Gastroesophageal sphincter (tissue), 3 donors: ENCODE results near the gene NR0B2.

Experiments used
- CTCF ChIP-seq, 4 experiments: fragments of 200-600 bp in 2 of 4; fragments of 450-650 bp in 2 of 4; sonication (generic) in 1 of 4; IDR thresholded peaks; one replicate each; pipeline ENCODE4 v1.5.1; 2017 to 2019; ENCODE audit warnings: antibody characterized with exemption in 4 of 4, mild to moderate bottlenecking in 2 of 4, moderate library complexity in 2 of 4
- POLR2A ChIP-seq, 2 donors: fragments of 450-650 bp; IDR thresholded peaks; one replicate each; pipeline ENCODE4 v1.6.1; 2017; ENCODE audit warnings: antibody characterized with exemption in 2 of 2, mild to moderate bottlenecking in 2 of 2, moderate library complexity in 1 of 2
- POLR2AphosphoS5 ChIP-seq: sonication (generic); formaldehyde crosslinking; IDR thresholded peaks from one replicate; pipeline ENCODE4 v1.6.1; 2017; ENCODE audit warnings: antibody characterized with exemption

- TF ChIP-seq CTCF (IDR thresholded peaks at IDR 0.05) (no peak), POLR2A (IDR thresholded peaks at IDR 0.05) (no peak), POLR2AphosphoS5 (no peak)
These were observed 18.8 kb upstream of the NR0B2 start for GRCh38 chr1:26932531-26932930.
